RPMI8226 (cell line): Measurements from ENCODE around the gene MCM3AP.

Experiments used
- DNase-seq: peaks from one replicate; pipeline ENCODE4 v3.0.0-alpha.2; 2015

The MCM3AP gene

DNA sequence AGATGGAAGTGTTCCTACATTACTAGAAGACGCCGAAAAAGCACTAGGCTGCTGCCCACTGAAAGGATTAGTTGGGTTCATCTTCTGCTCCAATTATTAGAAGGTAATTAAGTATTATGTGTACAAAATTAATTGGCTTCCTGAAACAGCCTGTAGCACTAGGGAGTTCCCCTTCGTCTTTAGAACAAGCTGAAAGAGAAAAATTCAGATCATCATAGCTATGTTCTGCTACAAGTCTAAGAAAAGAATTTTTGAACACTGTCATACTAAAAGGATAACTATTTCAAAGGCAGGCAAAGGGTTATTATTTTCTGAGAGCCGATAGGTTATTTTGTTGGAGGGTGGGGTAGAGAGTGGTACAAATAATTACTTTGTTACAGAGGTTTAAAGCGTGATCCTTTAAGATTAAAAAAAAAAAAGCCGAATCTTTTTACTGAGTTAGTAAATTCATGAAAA lies at the start of gene MCM3AP:
Gene MCM3AP (minus strand): TSS at position 406 of the 456 bp plus-strand sequence. CDS start 325 bp downstream, at position 81.
- DNase-seq, result no peak

DNA sequence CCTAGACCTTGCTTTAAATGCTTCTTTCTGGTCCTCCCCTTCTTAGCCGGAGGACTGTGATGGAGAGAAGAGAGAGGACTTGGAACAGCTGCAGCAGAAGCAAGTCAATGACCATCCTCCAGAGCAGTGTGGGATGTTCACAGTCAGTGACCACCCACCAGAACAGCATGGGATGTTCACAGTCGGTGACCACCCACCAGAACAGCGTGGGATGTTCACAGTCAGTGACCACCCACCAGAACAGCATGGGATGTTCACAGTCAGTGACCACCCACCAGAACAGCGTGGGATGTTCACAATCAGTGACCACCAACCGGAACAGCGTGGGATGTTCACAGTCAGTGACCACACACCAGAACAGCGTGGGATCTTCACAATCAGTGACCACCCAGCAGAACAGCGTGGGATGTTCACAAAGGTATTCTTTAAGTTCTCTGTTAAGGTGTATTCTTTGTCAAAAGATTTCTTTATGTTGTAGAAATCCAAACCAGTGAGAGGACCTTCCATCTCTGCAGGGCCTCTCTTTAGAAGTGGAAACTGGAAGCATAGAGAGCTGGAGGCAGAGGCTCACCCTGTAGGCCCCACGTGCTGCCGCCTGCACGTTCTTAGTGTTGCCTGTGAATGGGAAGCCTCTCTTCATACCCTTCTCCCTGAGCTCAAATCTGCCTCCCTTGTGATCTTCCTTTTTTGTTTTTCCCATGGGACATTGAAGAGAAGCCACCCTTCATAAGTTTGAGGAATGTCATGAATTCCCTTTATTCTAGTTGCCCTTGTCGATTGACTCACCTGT lies 49.1 kb upstream of the MCM3AP start:
- no peak for DNase-seq

DNA sequence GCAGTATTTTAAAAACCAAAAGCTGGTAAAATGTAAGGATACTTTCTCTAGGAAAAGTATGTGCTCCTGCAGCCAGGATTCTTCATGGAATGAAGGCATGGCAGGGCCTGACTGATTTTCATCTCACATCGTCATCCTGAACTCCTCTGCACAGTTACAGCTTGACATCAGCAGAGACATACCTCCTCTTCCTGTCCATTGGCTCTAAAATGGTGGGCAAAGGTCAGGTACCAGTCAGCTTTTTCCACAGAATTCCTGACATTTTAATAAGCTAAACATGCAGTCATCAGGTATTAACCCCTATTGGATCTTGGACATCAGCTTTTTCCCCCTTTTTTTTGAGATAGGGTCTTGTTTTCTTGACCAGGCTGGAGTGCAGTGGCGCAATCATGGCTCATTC lies 44.4 kb upstream of the MCM3AP start:
- DNase-seq, result no peak

GRCh38 chr21:46328151-46328550 lies 42.7 kb upstream of the MCM3AP start:
- DNase-seq, result no peak

- DNase-seq, result no peak
These were observed 42.3 kb upstream of the MCM3AP start for GRCh38 chr21:46327711-46328110.

DNA sequence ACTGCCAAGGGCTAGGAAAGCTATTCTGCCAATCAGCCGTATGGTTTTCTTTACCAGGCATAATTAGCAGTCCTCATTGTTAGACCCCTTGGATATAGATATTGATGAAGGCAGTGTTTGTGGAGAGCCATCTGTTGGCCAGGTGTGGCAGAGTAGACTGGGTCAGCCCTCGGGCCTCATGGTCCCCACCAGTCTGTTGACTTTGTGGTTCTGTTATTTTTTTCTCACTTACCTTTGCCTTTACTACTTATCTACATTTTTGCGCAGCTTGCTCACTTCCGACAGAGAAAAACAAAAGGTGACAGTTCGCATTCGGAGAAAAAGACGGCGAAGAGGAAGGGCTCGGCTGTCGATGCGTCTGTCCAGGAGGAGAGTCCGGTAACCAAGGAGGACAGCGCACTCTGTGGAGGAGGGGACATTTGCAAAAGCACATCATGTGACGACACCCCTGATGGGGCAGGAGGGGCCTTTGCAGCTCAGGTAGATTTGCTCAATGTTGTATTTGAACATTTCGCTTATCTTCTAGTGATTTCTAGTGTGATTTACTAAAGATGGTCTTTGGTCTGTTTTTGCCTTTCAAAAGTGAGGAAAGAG lies 40.8 kb upstream of the MCM3AP start:
- DNase-seq, result no peak

GRCh38 chr21:46325073-46325912 lies 39.9 kb upstream of the MCM3AP start:
- DNase-seq, result peak; percentile 72

- DNase-seq, result peak; percentile 91
These were observed 39.1 kb upstream of the MCM3AP start for GRCh38 chr21:46324390-46325072.

GRCh38 chr21:46323710-46324389 lies 38.4 kb upstream of the MCM3AP start, which contains the start of the genes C21orf58 and PCNT:
C21orf58 (minus strand) TSS chr21:46323870; CDS start chr21:46322738, 1,132 bp downstream.
PCNT (plus strand) TSS chr21:46324156; CDS start chr21:46324229, 73 bp downstream.
- peak; percentile 99 for DNase-seq

DNA sequence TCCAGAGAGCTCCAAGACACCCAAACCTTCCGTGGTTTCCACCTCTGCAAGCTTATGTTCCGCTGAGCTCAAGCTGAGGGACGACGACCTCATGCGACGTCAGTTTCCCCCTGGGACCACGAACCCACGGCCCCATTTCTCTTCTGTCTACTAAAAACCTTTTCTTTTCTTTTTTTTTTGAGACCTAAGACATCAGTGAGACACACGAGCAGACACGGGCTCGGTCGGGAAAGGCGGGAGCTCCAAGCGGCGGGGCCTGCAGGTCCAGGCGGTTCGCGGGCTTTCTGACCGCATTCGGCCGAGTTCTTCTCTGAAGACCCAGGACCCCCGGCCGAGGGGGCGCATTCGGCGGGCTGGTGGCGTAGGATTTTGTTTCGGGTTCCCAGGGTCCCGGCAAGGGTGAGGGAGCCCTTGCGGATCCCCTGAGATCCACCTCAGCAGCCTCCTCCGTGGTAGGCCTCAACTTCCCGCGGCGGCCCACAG lies 37.9 kb upstream of the MCM3AP start:
- DNase-seq, result peak; percentile 43

- DNase-seq, result peak; percentile 47
These were observed 37.2 kb upstream of the MCM3AP start for GRCh38 chr21:46322351-46323226.

DNA sequence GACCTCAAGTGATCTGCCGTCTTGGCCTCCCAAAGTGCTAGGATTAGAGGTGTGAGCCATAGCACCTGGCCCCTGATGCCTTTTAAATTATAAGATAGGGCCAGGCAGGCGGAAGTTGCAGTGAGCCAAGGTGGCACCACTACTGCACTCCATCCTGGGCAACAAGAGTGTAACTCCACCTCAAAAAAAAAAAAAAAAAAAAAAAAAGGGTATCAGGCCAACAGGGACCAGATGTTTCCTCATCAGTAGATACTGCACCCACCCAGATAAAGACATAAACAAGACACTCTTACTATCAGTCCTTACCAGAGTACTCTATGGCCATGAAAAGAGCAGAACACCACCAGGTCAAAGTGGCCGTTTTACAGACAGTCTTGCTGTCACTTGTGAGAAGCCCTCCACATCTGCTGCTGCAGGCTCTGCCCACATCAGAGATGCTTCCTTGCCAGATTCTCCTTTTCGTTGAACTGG lies 35.0 kb upstream of the MCM3AP start:
- DNase-seq, result no peak

DNA sequence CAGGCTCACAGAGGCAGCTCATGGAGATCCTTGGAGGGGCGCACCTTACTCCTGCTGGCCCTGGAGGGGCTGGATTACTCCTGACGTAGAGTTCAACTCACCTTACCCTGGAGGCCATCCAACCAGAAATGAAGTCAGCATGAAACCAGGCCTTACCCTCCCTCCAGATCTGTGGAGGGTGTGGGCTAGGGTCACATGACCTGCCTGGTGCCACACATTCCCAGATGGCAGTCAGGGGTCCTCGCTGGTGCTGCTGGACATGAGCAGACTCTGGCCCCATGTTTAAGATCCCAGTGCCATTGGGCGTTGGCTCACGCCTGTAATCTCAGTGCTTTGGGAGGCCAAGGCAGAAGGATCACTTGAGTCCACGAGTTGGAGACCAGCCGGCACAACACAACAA lies 33.8 kb upstream of the MCM3AP start:
- DNase-seq, result no peak

- no peak for DNase-seq
These were observed 33.0 kb upstream of the MCM3AP start for GRCh38 chr21:46318464-46318845.

DNA sequence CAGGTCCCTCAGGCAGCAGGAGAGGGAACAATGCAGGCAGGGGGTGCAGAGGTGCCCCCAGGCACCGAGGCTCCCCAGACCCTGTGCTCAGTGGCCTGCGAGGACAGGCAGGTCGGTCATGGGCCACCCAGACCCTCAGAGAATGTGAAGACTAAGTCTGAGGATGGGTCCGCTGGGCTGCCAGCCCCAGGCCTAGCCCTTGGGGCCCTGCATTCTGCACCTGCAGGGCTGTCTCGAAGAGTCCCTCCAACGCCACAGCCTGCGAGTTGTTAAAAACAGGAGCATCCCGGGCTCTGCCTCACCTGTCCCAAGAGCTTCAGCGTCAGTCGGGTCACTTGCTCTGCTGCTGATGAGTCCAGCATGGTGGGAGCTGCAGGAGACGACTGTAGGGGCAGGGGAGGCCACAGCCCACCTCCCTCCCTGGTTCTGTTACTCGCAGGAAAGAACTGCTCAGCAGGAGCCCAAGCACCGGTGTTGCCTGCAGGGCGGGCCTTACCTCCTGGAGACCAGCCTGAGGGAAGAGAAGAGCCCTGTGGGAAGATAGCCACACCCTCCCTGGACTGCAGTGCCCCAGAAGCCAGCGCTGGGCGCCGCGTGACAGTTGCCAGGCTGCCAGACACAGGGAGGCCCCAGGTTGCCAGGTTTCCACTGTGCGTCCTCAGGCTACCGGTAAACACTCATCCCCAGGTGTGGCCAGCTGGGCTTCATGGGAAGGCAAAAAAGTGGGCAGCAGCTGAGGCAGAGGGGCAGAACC lies 32.5 kb upstream of the MCM3AP start:
- DNase-seq, result no peak

DNA sequence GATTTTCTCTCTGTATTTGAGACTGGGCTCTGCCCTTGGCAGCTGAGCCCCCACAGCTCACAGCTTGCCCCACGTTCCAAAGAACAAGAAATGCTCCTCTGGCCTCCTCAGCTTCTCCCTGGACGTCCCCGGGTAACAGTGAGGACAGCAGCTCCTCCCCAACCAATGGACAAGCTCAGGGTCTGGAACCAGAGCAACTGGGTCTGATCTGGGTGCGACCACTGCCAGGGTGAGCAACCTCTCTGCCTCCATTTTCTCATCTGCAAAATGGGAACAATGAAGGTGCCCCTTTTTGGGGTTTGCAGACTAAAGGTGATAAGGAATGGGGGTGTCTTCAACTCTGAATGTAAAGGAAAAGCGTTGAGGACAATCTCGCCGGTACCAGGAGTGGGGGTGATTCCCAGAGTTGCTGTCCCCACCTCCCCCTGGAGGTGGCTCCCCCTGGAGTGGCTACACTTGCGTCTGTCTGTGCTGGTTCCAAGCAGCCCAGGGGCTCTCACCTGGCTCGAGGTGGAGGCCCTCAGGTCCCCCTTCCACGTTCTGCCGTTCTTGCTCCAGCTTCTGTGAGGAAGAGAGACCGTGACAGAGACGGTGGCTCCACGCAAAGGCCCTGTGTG lies 31.4 kb upstream of the MCM3AP start:
- no peak for DNase-seq

DNA sequence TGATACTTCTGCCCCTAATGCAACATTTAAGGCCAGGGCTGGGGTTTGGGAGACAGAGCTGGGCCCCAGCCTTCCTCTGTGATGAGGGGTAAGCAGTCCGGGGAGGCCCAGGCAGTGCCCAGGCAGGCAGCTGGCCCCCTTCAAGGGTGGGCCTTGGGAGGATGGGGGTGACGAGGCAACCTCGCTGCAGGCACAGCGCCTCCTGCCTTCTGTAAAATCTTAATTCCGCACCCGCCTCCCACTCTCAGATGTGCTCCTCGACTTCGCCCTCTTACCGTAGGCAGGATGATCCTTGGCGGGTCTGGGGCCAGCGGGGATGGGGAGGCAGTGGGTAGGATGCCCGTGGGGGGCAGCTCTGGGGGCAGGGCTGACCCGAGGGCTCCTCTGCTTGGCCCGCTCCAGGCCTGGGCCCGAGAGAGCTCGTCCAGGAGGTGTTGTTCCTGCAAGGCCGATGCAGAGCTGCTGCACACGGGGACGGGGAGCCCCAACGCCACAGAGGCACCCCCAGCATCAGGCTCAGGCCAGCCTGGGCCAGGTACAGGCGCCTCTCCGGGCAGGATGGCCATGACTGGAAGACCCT lies 29.1 kb upstream of the MCM3AP start:
- DNase-seq, result no peak

GRCh38 chr21:46312949-46313348 lies 27.5 kb upstream of the MCM3AP start:
- no peak for DNase-seq

GRCh38 chr21:46311568-46311967 lies 26.2 kb upstream of the MCM3AP start:
- no peak for DNase-seq
